HG03460 (cell line): ENCODE results near the gene MTG1.
"Not testable (repeated sequence)": the region's sequence is repeated elsewhere in the genome, so short reads cannot be mapped to it uniquely, and the experiment has no call there.

ENCODE experiments used
- ATAC-seq: cut with Tn5 transposase; IDR thresholded peaks from one replicate; pipeline ENCODE4 v1.9.1; 2021; ENCODE audit not compliant: unreplicated experiment

Gene MTG1

DNA sequence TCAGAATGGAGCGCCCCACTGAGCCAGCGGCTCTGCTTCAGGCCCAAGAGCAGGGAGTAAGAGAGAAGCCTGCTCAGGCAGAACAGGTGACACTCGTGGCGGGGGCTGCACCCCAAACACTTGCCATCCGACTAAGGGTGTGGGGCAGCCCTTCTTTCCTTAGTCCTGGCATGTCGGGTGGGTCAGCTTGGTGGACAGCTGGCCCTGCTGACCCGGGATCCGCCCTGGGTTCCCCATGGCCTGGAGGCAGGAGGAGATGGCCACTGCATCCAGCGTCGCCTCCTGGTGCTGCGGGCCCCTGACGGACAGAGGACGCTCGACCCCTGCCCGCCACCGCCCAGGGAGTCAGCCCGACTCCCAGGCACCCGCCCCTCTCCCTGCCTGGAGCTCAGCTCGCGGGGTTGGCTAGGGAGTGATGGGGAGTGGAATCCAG lies 16.1 kb upstream of the MTG1 start:
- ATAC-seq, result no peak

DNA sequence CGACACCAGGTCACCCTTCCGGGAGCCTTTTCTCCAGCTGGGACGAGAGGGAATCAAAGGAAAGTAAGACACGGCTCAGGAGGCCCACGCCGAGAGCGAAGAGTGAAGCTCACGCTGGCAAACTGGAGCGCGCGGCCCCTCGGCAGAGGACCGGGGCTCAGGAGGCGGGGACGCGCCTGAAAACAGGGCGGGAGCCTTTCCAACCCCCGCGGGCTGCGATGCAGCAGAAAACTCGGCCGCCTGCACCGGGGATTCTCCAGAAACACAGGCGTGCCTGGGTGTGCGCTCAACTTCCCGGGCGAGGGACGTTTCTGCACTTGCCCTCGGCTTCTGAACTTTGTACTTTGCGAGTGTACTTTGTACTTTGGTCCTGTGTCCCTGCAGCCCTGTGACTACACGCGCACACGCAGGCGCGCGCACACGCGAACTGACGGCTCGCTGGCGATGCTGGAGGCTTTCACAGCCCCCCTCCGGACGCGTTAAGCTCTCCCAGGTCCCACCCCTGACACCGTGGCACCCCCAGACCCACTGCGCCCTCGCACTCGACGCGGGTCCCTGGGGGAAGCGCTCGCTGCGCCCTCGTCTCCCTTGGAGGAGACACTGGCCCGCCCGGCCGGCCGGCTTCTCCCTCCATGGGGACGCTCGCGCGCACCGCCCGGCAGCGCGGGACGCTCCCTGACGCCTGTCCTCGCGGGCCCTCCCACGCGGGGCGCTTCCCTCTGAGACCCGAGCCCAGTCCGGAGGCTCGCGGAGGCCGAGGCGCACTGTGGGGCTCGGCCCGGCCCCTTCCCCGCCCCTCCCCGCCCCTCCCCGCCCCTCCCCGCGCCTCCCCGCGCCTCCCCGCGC lies 15.5 kb upstream of the MTG1 start:
- ATAC-seq, result peak; percentile 39

DNA sequence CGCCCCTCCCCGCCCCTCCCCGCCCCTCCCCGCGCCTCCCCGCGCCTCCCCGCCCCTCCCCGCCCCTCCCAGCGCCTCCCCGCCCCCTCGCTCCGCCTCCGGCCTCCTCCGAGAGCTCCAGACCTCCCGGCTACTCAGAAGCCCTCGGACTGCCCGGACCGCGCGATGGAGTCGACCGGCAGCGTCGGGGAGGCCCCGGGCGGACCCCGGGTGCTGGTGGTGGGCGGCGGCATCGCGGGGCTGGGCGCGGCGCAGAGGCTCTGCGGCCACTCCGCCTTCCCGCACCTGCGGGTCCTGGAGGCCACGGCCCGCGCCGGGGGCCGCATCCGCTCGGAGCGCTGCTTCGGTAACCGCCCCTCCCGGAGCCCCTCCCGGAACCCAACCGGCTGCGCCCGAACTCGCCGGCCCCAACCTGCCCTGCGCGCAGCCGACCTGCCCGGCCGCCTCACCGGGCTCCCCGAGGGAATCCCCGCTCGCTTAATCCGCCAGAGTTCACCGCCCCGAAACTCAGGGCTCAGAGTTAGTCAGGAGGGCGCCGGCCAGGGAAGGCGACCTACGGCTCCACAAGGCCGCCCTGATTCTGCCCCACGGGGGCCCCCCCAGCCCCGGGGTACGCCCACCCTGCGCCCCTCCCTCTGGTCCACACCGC lies 14.7 kb upstream of the MTG1 start, which contains the start of gene PAOX:
Gene PAOX (plus strand): TSS at position 111 of the 649 bp plus-strand sequence. CDS start 55 bp downstream, at position 166.
- ATAC-seq, result peak; percentile 56

DNA sequence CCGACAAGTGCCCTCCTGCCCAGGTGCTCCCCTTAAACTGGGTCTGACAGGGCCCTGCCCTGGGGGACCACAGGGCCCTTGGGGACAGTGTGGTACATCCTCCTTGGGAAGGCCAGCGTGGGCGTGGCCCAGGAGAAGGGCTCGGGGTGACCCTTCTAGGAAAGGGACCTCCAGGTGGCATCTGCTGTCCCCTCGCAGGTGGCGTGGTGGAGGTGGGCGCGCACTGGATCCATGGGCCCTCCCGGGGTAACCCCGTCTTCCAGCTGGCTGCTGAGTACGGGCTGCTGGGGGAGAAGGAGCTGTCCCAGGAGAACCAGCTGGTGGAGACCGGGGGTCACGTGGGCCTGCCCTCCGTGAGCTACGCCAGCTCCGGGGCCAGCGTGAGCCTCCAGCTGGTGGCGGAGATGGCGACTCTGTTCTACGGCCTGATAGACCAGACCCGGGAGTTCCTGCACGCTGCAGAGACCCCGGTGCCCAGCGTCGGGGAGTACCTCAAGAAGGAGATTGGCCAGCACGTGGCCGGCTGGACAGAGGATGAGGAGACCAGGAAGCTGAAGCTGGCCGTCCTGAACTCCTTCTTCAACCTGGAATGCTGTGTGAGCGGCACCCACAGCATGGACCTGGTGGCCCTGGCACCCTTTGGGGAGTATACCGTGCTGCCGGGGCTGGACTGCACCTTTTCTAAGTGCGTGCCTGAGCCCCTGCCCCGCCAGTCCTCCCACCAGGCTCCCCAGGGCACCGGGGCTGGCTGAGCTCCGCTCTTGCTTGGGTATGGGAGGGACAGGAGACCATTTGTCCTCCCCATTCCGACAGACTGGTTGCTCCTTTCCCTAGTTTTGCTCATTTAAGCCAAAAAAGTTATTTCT lies 13.9 kb upstream of the MTG1 start:
- ATAC-seq, result no peak

DNA sequence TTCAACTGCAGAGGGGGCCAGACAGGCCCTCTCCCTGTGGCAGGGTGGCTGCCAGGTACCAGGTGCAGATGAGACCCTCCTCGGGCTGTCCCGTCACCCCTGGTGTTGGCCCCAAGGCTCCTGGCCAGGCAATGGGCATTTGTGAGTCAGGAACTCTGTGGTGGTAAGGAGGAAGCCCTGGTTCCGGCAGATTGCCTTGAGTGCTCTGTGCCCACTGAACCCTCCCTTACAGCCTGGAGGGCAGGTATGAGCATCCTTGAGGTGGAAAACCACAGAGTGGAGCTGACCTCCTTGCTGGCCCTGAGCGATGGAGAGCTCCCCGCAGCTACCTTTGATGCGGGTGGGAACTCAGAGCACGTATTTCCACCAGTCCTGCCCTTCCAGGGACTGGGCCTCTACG lies 12.9 kb upstream of the MTG1 start:
- ATAC-seq, result no peak

DNA sequence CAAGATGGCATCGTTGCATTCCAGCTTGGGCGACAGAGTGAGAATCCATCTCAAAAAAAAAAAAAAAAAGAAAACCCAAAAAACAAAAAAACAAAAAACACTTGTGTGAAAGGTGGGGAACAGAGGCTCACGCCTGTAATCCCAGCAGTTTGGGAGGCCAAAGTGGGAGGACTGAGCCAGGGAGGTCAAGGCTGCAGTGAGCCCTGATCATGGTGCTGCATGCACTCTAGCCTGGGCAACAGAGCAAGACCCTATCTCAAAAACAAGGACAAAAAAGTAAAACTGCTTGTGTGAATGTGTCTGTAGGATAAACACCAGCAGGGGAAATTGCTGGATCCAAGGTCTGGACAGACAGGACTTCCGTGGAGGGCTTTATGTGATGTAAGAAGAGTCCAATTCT lies 10.4 kb upstream of the MTG1 start:
- ATAC-seq, result no peak

DNA sequence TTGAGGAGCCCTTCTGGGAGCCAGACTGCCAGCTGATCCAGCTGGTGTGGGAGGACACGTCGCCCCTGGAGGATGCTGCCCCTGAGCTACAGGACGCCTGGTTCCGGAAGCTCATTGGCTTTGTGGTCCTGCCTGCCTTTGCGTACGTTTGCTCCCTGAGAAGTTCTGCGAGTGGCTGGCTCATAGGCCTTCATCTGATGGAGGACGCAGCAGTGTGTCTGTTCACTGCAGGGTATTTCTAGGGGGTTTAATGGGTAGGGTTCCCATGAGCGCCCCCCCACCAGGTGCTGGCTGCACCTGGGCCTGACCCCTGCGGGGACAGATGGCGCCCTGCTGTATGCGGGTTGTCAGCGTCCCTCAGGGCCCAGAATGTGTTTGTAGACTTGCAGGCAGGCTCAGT lies 9.9 kb upstream of the MTG1 start:
- ATAC-seq, result no peak

DNA sequence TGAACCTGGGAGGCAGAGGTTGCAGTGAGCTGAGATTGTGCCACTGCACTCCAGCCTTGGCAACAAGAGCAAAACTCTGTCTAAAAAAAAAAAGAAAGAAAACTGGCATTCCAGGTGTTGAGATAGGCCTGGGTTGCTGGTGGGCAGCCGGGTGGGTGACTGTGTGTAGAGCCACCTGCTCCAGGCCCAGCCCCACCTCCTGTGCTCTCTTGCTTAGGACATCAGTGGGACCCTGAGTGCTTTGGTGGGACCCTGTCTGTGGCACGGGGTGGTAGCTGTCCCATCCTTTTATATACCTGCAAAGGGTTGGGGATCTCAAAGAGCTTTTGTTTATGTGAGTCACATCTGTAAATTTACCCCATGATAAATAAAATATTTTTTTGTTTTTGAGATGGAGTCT lies 8.7 kb upstream of the MTG1 start:
- ATAC-seq, result no peak

DNA sequence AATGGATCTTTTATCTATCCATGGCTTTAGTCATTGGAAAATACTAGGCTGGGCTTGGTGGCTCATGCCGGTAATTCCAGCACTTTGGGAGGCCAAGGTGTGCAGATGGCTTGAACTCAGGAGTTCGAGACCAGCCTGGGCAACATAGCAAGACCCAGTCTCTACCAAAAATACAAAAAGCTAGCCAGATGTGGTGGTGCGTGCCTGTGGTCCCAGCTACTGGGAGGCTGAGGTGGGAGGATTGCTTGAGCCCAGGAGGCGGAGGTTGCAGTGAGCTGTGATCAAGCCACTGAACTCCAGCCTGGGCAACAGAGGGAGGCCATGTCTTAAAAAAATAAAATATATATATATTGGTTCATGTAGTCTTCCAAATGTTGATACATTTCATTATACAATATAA lies 7.0 kb upstream of the MTG1 start:
- ATAC-seq, result not testable (repeated sequence)

DNA sequence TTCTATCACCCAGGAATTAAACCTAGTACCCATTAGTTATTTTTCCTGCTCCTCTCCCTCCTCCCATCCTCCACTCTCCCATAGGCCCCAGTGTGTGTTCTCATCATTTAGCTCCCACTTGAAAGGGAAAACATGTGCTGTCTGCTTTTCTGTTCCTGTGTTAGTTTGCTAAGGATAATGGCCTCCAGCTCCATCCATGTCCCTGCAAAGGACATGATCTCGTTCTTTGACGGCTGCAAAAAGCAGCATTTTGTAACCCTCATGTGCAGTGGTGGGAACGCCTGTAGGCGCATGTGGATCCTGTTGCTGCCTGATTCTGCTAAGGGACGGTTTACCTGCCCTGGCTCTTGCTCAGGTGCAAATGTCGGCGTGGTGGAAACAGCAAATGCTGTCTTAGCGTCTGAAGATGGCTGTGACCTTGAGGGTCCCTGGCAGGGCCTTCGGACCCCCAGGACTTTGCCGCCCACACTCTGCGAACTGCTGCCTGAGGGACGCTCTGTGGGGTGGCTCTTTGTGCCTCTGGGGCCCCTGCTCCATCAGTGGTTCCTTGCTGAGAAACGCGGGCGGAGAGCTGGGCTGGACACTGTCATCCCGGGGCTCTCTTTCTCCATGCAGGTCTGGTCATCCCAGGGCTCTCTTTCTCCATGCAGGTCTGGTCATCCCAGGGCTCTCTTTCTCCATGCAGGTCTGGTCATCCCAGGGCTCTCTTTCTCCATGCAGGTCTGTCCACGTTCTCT lies 5.6 kb upstream of the MTG1 start:
- no peak for ATAC-seq

DNA sequence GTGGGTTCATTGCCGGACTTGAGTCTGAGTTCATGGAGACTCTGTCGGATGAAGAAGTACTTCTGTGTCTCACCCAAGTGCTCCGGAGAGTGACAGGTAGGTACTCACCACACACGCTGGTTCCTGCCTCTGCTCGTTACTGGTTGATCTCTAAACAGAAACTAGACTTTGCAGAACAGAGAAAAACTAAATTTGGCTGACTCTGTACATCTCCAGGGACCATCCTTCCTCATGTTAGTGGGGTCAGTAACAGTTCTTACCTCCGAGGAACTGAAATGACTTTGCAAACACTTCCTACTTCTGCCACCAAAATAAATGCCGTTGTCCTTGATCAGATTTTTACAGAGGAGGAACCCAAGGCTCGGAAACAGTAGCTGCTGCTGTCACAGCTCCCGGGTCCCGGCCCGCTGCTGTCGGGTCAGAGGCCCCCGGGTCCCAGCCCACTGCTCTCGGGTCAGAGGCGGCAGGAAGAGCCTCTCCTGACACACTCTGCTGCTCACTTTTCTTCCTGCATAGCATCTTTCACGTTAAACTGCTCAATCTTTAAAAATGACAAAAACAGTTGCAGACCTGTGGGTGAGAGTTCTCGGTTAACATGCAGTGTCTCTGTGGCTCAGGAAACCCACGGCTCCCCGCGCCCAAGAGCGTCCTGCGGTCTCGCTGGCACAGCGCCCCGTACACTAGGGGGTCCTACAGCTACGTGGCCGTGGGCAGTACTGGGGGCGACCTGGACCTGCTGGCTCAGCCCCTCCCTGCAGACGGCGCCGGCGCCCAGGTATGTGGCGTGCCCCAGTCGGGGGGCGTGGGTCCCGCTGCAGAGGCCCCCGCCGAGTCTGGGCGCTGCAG lies 4.8 kb upstream of the MTG1 start:
- ATAC-seq, result peak; percentile 74

DNA sequence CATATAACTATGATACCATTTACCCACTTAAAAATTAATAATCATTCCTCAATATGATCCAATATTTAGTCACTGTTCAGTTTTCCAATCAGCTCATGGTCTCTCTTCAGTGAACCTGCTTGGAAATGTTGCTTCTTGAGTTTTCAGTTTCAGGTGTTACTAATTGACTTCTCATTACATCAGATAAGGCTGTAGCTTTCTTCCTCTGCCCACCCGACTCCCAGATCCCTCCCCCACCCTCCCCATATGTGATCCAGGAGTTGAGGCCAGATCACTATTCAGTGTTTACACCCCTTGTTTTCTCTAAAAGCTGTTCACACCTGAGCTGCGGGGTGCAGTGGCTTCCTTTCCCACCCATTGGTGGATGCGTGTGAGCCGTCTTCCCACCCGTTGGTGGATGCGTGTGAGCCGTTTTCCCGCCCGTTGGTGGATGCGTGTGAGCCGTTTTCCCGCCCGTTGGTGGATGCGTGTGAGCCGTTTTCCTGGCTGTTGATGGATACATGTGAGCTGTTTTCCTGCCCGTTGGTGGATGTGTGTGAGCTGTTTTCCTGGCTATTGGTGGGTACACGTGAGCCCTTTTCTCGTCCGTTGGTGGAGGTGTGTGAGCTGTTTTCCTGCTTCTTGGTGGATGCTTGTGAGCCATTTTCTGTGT lies 3.2 kb upstream of the MTG1 start:
- ATAC-seq, result no peak

DNA sequence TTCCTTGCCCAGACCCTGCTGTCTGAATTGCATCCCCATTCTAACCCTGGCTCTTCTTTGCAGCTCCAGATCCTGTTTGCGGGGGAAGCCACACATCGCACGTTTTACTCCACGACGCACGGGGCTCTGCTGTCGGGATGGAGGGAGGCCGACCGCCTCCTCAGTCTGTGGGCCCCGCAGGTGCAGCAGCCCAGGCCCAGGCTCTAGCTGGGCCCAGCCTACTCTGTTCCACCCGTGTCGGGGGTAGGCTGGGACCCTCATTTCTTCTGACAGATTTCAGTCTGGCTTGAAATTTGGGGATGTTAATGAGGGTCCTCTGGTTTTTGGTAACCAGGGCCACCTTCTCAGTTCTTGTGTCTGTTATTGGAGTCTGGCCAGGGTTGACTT lies 2.7 kb upstream of the MTG1 start:
- ATAC-seq, result no peak

DNA sequence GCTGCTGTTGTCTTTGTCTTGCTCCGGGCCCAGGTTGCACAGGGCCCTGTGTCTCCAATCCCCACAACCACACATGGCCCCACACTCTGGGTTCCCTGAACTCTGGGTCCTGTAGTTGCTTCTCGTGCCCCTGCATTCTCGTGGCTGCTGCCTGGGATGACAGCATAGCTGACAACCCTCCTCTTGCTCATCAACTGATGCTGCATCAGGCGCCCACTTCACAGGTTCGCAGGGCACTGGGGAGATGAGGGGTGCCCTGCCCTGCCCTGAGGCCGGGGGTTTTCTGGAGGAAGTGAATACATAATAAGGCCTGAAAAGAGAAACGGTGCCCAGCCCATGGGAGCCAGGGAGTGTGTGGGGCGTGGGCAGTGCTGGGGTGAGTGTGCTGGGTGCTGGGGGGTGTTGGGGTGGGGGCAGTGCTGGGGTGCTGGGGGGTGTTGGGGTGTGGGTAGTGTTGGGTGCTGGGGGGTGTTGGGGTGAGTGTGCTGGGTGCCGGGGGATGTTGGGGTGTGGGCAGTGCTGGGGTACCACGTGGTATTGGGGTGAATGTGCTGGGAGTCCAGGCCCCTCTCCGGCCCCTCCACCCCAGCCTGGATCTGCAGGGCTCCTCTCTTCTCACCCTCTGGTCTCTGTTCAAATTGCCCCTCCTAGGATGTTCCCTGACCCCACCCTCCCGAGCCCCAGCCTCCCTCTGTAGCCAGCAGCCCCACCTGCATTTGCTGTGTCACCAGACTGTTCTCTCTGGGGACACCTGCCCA lies 2.0 kb upstream of the MTG1 start:
- no peak for ATAC-seq

DNA sequence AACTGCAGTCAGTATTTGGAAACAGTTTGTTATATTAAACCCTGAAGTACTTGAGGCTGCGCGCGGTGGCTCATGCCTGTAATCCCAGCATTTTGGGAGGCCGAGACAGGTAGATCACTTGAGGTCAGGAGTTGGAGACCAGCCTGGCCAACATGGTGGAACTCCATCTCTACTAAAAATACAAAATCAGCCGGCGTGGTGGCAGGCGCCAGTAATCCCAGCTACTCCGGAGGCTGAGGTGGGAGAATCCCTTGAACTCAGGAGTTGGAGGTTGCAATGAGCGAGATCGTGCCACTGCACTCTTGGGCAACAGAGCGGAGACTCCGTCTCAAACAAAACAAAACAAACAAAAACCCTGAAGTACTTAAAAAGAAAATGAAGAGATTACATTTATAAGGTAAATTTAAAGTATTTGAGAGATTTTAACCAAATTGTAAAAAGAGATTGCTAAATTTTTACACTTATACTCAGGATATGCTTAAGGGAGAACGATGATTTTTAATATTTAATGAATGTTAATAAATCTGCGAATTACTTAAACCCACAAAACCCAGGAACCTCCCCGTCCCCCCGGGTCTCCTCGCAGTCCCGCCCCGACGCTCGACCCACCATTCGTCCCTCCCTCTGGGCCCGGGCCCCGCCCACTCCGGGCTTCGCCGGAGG lies 425 bp upstream of the MTG1 start:
- no peak for ATAC-seq

DNA sequence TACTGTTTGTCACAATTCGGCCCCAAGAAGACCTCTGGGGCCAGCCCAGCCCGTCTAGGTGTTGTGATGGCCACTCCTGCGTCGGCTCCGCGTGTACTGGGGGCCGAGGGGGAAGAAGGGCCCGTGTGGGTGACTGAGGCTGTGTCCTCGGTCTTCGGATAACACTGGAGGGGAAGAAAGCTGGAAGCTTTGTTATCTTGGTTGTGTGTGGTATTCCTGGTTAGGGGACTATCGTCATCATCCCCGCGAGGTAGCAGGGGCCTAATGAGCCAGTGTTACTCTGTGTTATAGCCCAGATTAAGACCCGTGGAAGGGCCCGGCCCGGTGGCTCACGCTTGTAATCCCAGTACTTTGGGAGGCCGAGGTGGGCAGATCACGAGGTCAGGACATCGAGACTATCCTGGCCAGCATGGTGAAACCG lies 854 bp downstream of the MTG1 start:
- no peak for ATAC-seq

DNA sequence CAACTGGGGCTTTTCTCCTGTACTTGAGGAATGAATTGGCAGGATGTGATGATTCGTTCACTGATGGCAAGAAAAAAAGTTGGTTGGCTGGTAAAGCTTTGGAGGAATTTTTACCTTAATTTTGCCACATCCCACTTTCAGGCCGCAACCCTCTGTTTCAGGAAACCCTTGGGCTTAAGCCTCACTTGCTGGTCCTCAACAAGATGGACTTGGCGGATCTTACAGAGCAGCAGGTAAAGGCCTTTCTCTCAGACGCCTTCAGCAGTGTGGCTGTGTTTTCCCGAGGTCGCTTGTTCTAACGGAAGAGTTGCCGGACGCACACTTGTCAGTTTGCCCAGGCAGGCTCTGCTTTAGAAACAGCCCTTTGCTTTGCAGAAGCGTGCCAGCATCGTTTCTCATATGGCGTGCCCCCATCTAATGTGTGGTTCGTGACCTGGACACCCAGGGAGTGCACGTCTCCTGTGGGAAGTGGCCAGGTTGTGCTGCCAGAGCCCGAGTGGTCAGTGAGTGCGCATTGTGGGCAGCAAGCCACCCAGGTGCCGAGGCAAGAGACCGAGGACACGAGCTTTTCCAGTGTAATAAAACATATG lies 2.2 kb downstream of the MTG1 start:
- no peak for ATAC-seq

DNA sequence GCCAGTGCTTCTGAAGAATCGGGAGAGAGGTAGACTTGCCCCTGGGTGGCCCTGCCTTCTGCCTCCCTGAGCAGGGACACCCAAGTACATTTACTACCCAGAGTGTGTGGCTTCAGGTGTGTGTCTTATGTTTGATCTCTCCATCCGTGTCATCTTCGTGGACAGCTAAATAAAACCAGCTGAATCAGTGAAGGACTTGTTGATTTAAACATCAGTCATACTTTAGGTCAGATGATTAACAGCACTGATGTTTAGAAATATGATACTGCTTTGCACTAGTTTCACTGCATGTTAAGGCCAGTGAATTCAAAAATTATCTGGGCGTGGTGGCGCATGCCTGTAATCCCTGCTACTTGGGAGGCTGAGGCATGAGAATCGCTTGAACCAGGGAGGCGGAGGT lies 4.0 kb downstream of the MTG1 start:
- ATAC-seq, result no peak
